Measurements from ENCODE around the gene ZFX. TPM values are rescaled to one million over a fixed set of nuclear protein-coding genes. Genes with fewer than 3 reads are reported as not detected.

The ZFX gene
- total RNA-seq, 1 experiment from 2014 or later = 66.8 TPM

DNA sequence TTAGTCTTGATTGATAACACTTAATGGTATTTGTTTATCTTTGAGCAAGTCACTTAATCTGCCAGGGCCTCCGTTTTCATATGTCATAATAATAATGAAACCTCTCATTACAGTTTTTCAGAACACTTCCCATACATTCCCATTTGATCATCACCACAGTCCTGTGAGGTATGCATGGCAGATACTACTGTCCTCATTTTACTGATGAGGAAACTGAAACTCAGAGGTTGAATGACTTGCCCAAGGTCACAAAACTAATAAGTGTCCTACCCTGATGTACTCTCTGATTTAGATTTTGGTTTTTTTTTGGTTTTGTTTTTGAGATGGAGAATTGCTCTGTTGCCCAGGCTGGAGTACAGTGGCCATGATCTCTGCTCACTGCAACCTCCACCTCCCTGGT is 25.7 kb downstream of the ZFX start:
- Histone ChIP-seq H2BK120ac (ENCODE audit: low read depth, low read length, poor library complexity, severe bottlenecking) (no peak overlapping the region), H3K27ac (ENCODE audit: insufficient read length, low read depth, low read length) (no peak overlapping the region), H3K4me2 (ENCODE audit: insufficient read depth, insufficient read length, low read length) (no peak overlapping the region), H3K4ac (ENCODE audit: low read depth, low read length) (no peak overlapping the region), H4K20me1 (ENCODE audit: control insufficient read depth, insufficient read depth, insufficient read length) (no peaks in the 10 kb centered on the region), H2BK12ac (ENCODE audit: insufficient read length, low read depth, low read length) (no peak overlapping the region), H2BK20ac (ENCODE audit: low read depth, low read length, poor library complexity, severe bottlenecking) (no peak overlapping the region), H3K4me1 (ENCODE audit: insufficient read depth, low read length) (no peaks in the 10 kb centered on the region), H4K5ac (ENCODE audit: insufficient read length, low read depth, low read length) (no peak overlapping the region), H2AFZ (ENCODE audit: low read length) (no peak overlapping the region), H3K9me3 (ENCODE audit: control insufficient read depth, low read depth, low read length) (no peaks in the 10 kb centered on the region), H4K8ac (replicated peaks; ENCODE audit: insufficient read length, low read depth, low read length) (no peak overlapping the region), H2AK5ac (ENCODE audit: insufficient read length, low read length) (no peak overlapping the region), H3K27me3 (ENCODE audit: insufficient read depth, low read length) (no peaks in the 10 kb centered on the region), H4K91ac (ENCODE audit: insufficient read length, low read depth, low read length) (no peak overlapping the region), H3K56ac (ENCODE audit: insufficient read length, low read depth, low read length) (no peak overlapping the region), H3K18ac (ENCODE audit: insufficient read length, low read depth, low read length) (no peak overlapping the region), H3K23me2 (ENCODE audit: insufficient read length, low read depth, low read length, poor library complexity, severe bottlenecking) (no peaks in the 10 kb centered on the region), H3K23ac (ENCODE audit: insufficient read length, low read depth, low read length) (no peak overlapping the region), H3K79me2 (ENCODE audit: insufficient read depth, low read length) (peaks cover 4% of the 10 kb centered on the region; the same call in 1 of the 2 replicates), H3K14ac (ENCODE audit: insufficient read depth, low read length) (no peak overlapping the region), H2BK15ac (ENCODE audit: low read depth, low read length) (no peak overlapping the region), H3T11ph (ENCODE audit: low read length) (no peak overlapping the region), H3K9ac (ENCODE audit: extremely low read depth, insufficient read length, low read length) (no peak overlapping the region), H3K79me1 (ENCODE audit: insufficient read depth, low read depth, low read length, poor library complexity, severe bottlenecking) (peaks cover 2% of the 10 kb centered on the region), H2BK5ac (ENCODE audit: insufficient read length, low read length) (no peak overlapping the region)
- no peak overlapping the region for H3K4me3 Mint-ChIP-seq
- peaks cover 0 to 6% of the 10 kb centered on the region in 2 experiments; a peak in 3 of 4 replicates for H3K4me1 Mint-ChIP-seq
- WGBS (ENCODE audit: extremely low coverage, insufficient read length, low lambda C conversion rate) = no CpG with 5 or more reads among the region's 1 CpG
- H3K27ac Mint-ChIP-seq = no peak overlapping the region; a peak in 1 of 7 replicates
- peaks cover 34 to 69% (median 51%) of the 10 kb centered on the region in 3 experiments for H3K36me3 Mint-ChIP-seq (ENCODE audit: insufficient read depth in 1 of 3, low read depth in 3 of 3)
- H3K27me3 Mint-ChIP-seq (ENCODE audit: low read depth) = no peaks in the 10 kb centered on the region
- TF ChIP-seq, protein P1, sequence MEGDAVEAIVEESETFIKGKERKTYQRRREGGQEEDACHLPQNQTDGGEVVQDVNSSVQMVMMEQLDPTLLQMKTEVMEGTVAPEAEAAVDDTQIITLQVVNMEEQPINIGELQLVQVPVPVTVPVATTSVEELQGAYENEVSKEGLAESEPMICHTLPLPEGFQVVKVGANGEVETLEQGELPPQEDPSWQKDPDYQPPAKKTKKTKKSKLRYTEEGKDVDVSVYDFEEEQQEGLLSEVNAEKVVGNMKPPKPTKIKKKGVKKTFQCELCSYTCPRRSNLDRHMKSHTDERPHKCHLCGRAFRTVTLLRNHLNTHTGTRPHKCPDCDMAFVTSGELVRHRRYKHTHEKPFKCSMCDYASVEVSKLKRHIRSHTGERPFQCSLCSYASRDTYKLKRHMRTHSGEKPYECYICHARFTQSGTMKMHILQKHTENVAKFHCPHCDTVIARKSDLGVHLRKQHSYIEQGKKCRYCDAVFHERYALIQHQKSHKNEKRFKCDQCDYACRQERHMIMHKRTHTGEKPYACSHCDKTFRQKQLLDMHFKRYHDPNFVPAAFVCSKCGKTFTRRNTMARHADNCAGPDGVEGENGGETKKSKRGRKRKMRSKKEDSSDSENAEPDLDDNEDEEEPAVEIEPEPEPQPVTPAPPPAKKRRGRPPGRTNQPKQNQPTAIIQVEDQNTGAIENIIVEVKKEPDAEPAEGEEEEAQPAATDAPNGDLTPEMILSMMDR (conservative IDR thresholded peaks at IDR 0.05) = no peak
- no peaks in the 10 kb centered on the region for H3K9me3 Mint-ChIP-seq
- DNase-seq = no peak
